Calu3 (cell line): Measurements from ENCODE around the gene CDCP2. TPM values are rescaled to one million over a fixed set of nuclear protein-coding genes. Genes with fewer than 3 reads are reported as not detected.

Experiments
- BruUV-seq: library from RNA; stranded (reverse); fragments of 400-500 nt; replicated peaks from 2 replicates; lab custom pipeline; 2021; lab: Mats Ljungman, UMichigan
- CTCF ChIA-PET: fragments of 300-600 bp; sonication (Branson Sonifier 250); formaldehyde crosslinking; loops from one replicate; lab custom pipeline; 2022; ENCODE audit warnings: antibody characterized with exemption; lab: Charles Lee
- DNase-seq: peaks from one replicate; pipeline ENCODE4 v3.0.0; 2022
- H3K27ac Mint-ChIP-seq: one replicate; pipeline ENCODE4 v1.8.0; 2022; ENCODE audit warnings: mixed read lengths; ENCODE audit not compliant: unreplicated experiment
- H3K27me3 Mint-ChIP-seq: one replicate; pipeline ENCODE4 v1.8.0; 2022; ENCODE audit warnings: mixed read lengths; ENCODE audit not compliant: unreplicated experiment
- H3K36me3 Mint-ChIP-seq: one replicate; pipeline ENCODE4 v1.8.0; 2022; ENCODE audit warnings: mild to moderate bottlenecking, moderate library complexity, mixed read lengths; ENCODE audit not compliant: insufficient read depth, unreplicated experiment
- H3K4me1 Mint-ChIP-seq: one replicate; pipeline ENCODE4 v1.8.0; 2022; ENCODE audit warnings: mild to moderate bottlenecking, low read depth, mixed read lengths; ENCODE audit not compliant: unreplicated experiment
- H3K4me3 Mint-ChIP-seq: one replicate; pipeline ENCODE4 v1.8.0; 2022; ENCODE audit warnings: mild to moderate bottlenecking, low read depth, moderate library complexity, mixed read lengths; ENCODE audit not compliant: unreplicated experiment
- H3K9me3 Mint-ChIP-seq: one replicate; pipeline ENCODE4 v1.8.0; 2022; ENCODE audit warnings: low read depth, mixed read lengths; ENCODE audit not compliant: unreplicated experiment
- CTCF ChIP-seq: fragments of 200-600 bp; IDR thresholded peaks from one replicate; pipeline ENCODE4 v1.8.0; 2022; ENCODE audit warnings: antibody characterized with exemption; ENCODE audit not compliant: unreplicated experiment
- intact Hi-C: fragments of 100-400 bp; cut with micrococcal nuclease; formaldehyde crosslinking; loops from one replicate; pipeline ENCODE4 v1.10.0; 2022; ENCODE audit not compliant: unreplicated experiment
- total RNA-seq: library from RNA; stranded (reverse); gene quantifications from 2 replicates; pipeline ENCODE4 v1.2.3, GENCODE V29; 2022

The CDCP2 gene
- total RNA-seq, 1 experiment from 2014 or later, result not detected

GRCh38 chr1:54115520-54115919 lies 37.3 kb downstream of the CDCP2 start:
- CTCF ChIA-PET, result no interaction called here

GRCh38 chr1:54114955-54115354 lies 37.8 kb downstream of the CDCP2 start:
- no peak for DNase-seq
- no peak overlapping the region for H3K4me3 Mint-ChIP-seq
- intact Hi-C loops, result no loop called here
- no peaks in the 10 kb centered on the region for H3K36me3 Mint-ChIP-seq
- CTCF ChIA-PET, result interaction anchor here (0.6 kb wide), 2 partner anchors 31 to 417 kb away, joined by 3 read pairs; no protein-coding TSS in a partner anchor
- H3K27ac Mint-ChIP-seq, result no peak overlapping the region
- TF ChIP-seq CTCF, result no peak
- H3K9me3 Mint-ChIP-seq, result no peaks in the 10 kb centered on the region
- peaks cover 12% of the 10 kb centered on the region for H3K27me3 Mint-ChIP-seq
- BruUV-seq, result no TSS peak
- H3K4me1 Mint-ChIP-seq, result no peaks in the 10 kb centered on the region

More at GRCh38 chr1:54115520-54115919, 37.3 kb downstream of the CDCP2 start:
- no TSS peak for BruUV-seq
- Mint-ChIP-seq H3K9me3 (no peaks in the 10 kb centered on the region), H3K27me3 (peaks cover 12% of the 10 kb centered on the region), H3K4me1 (no peaks in the 10 kb centered on the region), H3K27ac (no peak overlapping the region), H3K4me3 (no peak overlapping the region), H3K36me3 (no peaks in the 10 kb centered on the region)
- no peak for TF ChIP-seq CTCF
- intact Hi-C loops, result no loop called here
- DNase-seq, result no peak

- H3K4me3 Mint-ChIP-seq, result no peak overlapping the region
Observed at GRCh38 chr1:54114001-54114400, 38.8 kb downstream of the CDCP2 start.

GRCh38 chr1:54112705-54113368 lies 40.0 kb downstream of the CDCP2 start:
- intact Hi-C loops, result no loop called here
- DNase-seq, result no peak
- Mint-ChIP-seq H3K36me3 (no peaks in the 10 kb centered on the region), H3K27ac (no peak overlapping the region), H3K9me3 (no peaks in the 10 kb centered on the region), H3K4me1 (no peaks in the 10 kb centered on the region), H3K27me3 (peaks cover 12% of the 10 kb centered on the region), H3K4me3 (no peak overlapping the region)
- CTCF ChIA-PET, result interaction anchor here (0.7 kb wide), 1 partner anchor 367 kb away, joined by 4 read pairs; no protein-coding TSS in a partner anchor
- BruUV-seq, result no TSS peak
- TF ChIP-seq CTCF, result no peak

More at GRCh38 chr1:54114001-54114400, 38.8 kb downstream of the CDCP2 start:
- H3K9me3 Mint-ChIP-seq, result no peaks in the 10 kb centered on the region
- no peaks in the 10 kb centered on the region for H3K4me1 Mint-ChIP-seq
- peaks cover 12% of the 10 kb centered on the region for H3K27me3 Mint-ChIP-seq
- TF ChIP-seq CTCF, result no peak
- H3K27ac Mint-ChIP-seq, result no peak overlapping the region
- H3K36me3 Mint-ChIP-seq, result no peaks in the 10 kb centered on the region
- no peak for DNase-seq
- intact Hi-C loops, result no loop called here
- CTCF ChIA-PET, result no interaction called here
- no TSS peak for BruUV-seq
